Dedifferentiated amniotic fluid mesenchymal stem cell (primary cell): ENCODE results near the gene ABHD2.
"Not testable (repeated sequence)": the region's sequence is repeated elsewhere in the genome, so short reads cannot be mapped to it uniquely, and the experiment has no call there.

Experiments
- DNase-seq: peaks from one replicate; pipeline ENCODE4 v3.0.0-alpha.2; 2016; ENCODE audit errors: extremely low spot score

The ABHD2 gene

DNA sequence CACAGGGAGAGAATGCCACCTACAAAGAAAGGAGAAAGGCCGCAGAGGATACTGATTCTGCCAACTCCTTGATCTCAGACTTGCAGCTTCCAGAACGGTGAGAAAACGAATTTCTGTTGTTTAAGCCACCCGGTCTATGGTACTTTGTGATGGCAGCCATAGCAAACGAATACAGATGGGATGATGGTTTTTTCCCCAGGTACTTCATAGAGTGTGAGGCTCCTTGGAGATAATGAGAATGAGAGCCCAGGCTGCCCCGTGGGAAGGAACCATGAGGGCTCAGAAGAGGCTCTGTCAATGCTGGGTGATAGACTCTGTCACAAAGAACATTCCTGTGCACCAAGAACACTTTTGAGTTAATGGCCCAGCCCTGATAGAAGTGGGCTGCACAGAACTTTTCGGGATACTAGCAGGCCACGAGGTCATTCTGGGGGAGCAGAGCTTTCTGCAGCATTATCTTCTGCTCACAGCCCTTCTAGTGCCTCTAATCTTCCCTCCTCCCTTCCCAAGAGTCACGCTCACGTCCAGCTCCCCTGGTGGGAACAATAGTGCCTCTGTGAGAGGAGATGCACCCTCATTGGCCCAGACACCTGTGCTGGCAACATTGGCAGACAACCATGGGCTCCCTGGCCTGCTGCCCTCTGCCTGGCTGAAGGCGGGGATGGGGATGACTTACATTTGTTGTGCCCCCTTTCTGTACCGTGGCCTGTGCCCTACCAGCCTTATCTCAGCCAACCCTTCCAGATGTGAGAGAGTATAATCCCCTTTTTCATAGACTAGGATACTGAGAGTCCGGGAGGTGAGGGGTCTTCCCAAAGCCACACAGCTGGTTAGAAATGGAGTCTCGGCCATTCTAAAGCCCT, 138.3 kb downstream of the ABHD2 start:
- no peak for DNase-seq

DNA sequence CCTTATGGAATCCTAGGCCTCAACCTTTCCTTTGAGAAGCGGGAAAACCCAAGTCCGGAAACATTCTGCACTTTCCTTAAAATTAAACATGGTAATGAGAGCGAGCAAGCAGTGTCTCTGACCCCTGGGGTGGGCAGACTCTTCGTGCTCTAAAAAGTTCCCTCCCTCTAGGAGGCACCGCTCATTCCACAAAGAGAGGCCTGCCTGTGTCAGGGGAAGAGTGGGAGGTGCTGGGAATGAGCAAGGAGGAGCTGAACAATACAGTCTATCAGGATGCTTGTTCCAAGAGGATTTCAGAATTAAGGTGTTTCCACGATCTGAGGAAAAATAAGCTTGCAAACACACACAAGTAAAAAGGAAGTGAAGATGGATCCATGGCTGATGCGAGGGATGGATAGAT, 139.2 kb downstream of the ABHD2 start:
- no peak for DNase-seq

DNA sequence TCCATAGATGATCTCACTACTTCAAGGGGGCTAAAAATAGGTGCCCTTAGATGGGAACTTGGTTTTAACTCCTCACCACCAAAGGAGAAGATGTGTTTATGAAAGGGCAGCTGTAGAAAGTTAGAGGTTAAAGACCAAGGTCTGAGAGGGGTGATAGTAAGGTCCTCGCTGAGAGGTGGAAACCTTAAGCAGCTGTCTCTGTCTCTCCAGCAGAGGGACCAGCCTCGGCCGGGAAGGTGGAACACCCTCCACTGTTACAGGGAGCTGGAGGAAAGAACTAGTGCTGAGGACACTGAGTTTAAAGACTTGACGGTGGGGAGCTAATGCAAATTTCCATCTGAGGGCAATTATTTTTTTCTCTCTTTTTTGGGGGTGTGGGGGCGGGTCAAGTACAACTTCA, 142.0 kb downstream of the ABHD2 start:
- no peak for DNase-seq

DNA sequence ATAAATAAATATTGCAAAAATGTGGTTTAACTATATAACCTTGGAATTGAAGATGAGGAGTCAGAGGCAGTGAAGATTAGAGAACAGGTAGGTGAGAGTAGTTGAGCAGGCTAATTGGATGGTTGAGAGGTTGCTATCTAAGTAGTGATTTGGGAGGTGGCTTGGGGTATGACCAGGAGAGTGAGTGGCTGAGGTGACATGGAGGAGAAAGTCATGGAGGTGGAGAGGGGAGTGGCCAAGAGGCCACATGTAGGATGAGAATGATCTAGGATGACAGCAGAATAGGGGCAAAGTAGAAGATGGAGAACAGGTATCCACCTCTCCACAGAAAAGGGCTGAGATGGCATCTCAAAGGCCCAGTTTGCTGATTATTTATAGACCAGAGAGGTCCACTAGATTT, 143.6 kb downstream of the ABHD2 start:
- no peak for DNase-seq

DNA sequence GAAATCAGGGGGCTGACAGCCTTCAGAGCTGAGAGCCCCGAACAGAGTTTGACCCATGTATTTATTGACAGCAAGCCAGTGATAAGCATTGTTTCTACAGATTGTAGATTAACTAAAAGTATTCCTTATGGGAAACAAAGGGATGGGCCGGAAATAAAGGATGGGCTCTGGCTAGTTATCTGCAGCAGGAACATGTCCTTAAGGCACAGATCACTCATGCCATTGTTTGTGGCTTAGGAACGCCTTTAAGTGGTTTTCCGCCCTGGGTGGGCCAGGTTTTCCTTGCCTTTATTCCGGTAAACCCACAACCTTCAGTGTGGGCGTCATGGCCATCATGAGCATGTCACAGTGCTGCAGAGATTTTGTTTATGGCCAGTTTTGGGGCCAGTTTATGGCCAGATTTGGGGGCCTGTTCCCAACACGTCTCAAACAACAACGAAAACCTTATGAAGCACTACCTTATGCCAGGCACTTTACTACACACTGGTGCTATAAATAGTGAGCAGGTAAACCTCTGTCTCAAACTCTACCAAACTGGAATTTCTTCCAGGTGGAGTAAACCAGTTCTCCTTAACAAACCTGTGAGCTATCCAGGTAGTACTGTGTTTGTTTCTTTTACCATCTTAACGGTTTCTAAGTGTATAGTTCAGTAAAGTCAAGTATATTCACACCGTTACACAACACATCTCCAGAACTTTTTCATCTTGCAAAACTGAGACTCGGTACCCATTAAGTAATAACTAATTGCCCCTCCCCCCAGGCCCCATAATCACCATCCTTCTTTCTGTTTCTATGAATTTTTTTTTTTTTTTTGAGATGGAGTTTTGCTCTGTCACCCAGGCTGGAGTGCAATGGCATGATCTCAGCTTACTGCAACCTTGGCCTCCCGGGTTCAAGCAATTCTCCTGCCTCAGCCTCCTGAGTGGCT, 151.9 kb downstream of the ABHD2 start:
- not testable (repeated sequence) for DNase-seq

DNA sequence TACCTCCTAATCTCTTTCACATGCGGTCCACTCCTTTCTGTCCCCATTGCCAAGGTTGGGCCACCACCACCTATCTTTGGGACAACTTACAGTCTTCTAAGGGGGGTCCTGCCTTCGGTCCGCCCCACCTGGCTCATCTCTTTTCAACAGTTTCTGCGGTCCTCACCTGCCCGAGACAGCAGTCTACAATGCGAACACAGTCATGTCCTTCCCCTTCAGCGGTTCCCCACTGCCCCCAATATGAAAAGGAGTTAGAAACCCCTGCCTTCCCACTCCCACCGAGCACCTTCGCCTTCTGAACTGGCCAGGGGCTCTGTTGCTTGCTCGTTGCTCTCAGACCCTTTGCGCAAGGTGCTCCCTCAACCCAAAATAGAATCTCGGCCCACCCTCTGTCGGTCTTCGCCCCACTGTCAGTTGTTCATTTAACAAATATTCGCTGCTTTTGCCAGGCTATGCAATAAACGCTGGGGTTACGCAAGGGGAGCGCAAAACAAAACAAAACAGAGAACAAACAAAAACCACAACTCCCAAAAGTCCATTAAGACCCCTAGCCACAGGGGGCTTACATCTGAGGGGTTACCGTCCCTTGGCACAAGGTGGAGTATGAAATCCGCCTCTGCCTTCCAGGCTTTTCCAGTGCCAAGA, 154.9 kb downstream of the ABHD2 start:
- no peak for DNase-seq

DNA sequence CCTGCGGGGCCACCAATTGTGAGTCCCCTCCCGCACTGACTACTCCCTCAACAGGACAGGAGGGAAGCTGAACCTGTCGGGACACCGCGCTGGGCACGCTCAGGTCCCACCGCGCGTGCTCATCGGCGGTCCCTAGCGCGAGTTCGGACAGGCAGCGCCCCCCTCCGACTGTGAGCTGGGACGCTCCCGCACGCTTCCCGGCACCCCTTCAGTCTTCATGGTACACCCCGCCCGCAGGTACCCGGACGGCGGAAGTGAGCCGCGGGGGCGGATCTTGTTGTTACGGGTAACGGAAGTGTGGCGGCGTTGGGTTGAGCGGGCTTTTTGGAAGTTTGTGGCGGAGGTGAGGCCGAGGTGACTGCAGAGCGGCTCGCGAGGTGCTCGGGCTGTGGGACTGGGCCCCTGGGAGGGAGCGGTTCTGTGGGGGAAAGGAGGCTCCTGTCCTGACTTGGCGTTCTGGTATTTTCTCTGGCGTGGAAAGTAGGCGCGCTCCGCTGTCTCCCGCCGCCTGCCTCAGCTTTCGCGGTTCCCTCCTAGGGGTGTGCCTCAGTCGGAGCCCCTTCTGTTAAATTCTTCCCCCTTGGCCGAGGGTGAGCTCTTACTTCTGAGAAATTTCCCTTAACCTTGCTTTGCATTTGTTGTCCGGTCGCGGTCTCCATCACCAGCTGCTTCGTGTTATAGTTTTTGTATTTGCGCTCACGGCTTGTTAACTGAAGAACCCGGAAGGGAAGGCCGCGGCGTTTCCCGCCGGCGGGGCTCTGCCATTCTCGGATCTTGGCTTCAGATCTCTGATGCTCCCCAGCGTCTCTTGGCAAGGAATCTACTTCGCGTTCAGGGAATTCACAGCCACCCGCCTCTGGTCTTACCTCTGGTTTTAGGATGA, 155.7 kb downstream of the ABHD2 start, which contains the start of gene FANCI:
FANCI (plus strand) TSS at position 289 of the 883 bp plus-strand sequence. CDS start 3,669 bp downstream, outside the sequence.
- DNase-seq, result peak; percentile 85

DNA sequence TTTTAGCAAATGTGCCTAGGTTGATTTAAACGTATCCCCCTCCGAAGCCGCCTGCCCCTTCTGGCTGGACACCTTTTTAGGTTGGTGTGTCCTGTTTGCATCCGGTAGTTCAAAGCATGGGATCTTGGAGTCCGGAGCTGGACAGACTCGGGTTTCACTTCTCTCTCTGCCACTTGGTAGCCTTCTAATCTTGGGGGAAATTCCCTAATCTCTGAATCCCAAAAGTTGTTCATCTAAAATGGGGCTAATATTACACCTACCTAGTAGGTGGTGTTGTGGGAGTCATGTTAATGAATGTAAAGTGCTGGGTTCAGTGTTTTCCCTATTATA, 156.3 kb downstream of the ABHD2 start:
- DNase-seq, result no peak

DNA sequence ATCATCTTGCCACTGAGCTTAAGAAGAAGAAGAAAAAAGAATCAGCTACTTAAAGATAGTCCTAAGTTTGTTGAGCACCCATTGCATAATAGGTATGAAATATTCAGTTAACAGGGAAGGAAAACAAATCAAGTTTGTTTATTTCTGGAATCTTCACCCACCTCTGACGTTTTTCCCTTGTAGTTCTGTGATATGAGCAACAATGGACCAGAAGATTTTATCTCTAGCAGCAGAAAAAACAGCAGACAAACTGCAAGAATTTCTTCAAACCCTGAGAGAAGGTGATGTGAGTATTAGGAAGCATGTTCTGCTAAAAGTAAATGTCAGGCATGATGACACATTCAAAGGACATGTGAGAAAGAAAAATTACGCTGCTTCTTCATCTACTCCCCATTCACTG, 159.2 kb downstream of the ABHD2 start:
- DNase-seq, result no peak

DNA sequence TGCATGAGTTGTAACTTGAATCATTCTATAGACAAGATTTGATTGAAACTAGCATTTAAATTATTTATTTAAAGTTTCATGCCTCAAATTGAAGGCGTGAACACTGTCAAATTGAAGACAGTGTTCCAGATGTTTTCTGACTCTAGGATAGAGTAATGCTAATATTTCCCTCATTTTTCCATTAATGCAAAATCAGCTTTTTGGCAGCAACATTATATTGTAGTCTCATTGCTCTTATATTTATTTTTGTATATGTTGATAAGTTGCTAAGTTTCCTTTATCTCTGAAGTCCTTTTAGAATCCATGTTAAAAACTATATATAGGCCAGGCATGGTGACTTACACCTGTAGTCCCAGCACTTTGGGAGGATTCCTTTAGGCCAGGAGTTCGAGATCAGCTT, 160.3 kb downstream of the ABHD2 start:
- DNase-seq, result no peak

DNA sequence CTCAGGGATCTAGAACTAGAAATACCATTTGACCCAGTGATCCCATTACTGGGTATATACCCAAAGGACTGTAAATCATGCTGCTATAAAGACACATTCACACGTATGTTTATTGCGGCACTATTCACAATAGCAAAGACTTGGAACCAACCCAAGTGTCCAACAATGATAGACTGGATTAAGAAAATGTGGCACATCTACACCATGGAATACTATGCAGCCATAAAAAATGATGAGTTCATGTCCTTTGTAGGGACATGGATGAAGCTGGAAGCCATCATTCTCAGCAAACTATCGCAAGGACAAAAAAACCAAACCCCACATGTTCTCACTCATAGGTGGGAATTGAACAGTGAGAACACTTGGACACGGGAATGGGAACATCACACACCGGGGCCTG, 161.9 kb downstream of the ABHD2 start:
- DNase-seq, result not testable (repeated sequence)
